H9 (cell line): ENCODE results near the gene ARL4D. TPM values are rescaled to one million over a fixed set of nuclear protein-coding genes. Genes with fewer than 3 reads are reported as not detected.

Experiments
- DNase-seq: peaks from one replicate; pipeline ENCODE4 v3.0.0-alpha.2; 2017
- H2AFZ ChIP-seq: one replicate; pipeline ENCODE4 v1.6.1; 2013; ENCODE audit warnings: mild to moderate bottlenecking, low read length, control low read depth, moderate library complexity
- H2AK5ac ChIP-seq: 2 replicates; pipeline ENCODE4 v1.6.1; 2013; ENCODE audit warnings: low read length, control low read depth, mixed read lengths; ENCODE audit not compliant: insufficient read length
- H2BK120ac ChIP-seq: one replicate; pipeline ENCODE4 v1.6.1; 2013; ENCODE audit warnings: low read depth, mild to moderate bottlenecking, low read length, control low read depth, inconsistent platforms; ENCODE audit not compliant: poor library complexity, severe bottlenecking
- H2BK12ac ChIP-seq: 2 replicates; pipeline ENCODE4 v1.6.1; 2013; ENCODE audit warnings: low read length, control low read depth, mixed read lengths, low read depth; ENCODE audit not compliant: insufficient read length
- H2BK15ac ChIP-seq: 2 replicates; pipeline ENCODE4 v1.6.1; 2013; ENCODE audit warnings: low read depth, low read length, control low read depth
- H2BK20ac ChIP-seq: one replicate; pipeline ENCODE4 v1.6.1; 2013; ENCODE audit warnings: low read depth, mild to moderate bottlenecking, low read length, control low read depth, inconsistent platforms; ENCODE audit not compliant: poor library complexity, severe bottlenecking
- H2BK5ac ChIP-seq: 2 replicates; pipeline ENCODE4 v1.6.1; 2013; ENCODE audit warnings: low read length, control low read depth, mixed read lengths; ENCODE audit not compliant: insufficient read length
- H3K14ac ChIP-seq: 2 replicates; pipeline ENCODE4 v1.6.1; 2013; ENCODE audit warnings: low read length, control low read depth; ENCODE audit not compliant: insufficient read depth
- H3K18ac ChIP-seq: 2 replicates; pipeline ENCODE4 v1.6.1; 2013; ENCODE audit warnings: low read depth, mild to moderate bottlenecking, mixed read lengths, low read length, control low read depth; ENCODE audit not compliant: insufficient read length
- H3K23ac ChIP-seq: 2 replicates; pipeline ENCODE4 v1.6.1; 2013; ENCODE audit warnings: low read length, control low read depth, mixed read lengths, low read depth; ENCODE audit not compliant: insufficient read length
- H3K23me2 ChIP-seq: 2 replicates; pipeline ENCODE4 v1.6.1; 2013; ENCODE audit warnings: low read depth, mild to moderate bottlenecking, mixed read lengths, low read length, control low read depth; ENCODE audit not compliant: insufficient read length, poor library complexity, severe bottlenecking
- H3K27ac ChIP-seq: 2 replicates; pipeline ENCODE4 v1.5.1; 2013; ENCODE audit warnings: low read length, control low read depth, mixed read lengths, low read depth; ENCODE audit not compliant: insufficient read length
- H3K27me3 ChIP-seq: 2 replicates; pipeline ENCODE4 v1.6.1; 2013; ENCODE audit warnings: low read length, control low read depth, inconsistent platforms; ENCODE audit not compliant: insufficient read depth
- H3K4ac ChIP-seq: 2 replicates; pipeline ENCODE4 v1.6.1; 2013; ENCODE audit warnings: low read depth, mild to moderate bottlenecking, control low read depth, inconsistent platforms, low read length, moderate library complexity
- H3K4me1 ChIP-seq: 2 replicates; pipeline ENCODE4 v1.6.1; 2013; ENCODE audit warnings: low read length, control low read depth, inconsistent platforms; ENCODE audit not compliant: insufficient read depth
- H3K4me2 ChIP-seq: 2 replicates; pipeline ENCODE4 v1.6.1; 2013; ENCODE audit warnings: low read length, control low read depth, mixed read lengths; ENCODE audit not compliant: insufficient read length, insufficient read depth
- H3K56ac ChIP-seq: 2 replicates; pipeline ENCODE4 v1.6.1; 2013; ENCODE audit warnings: low read depth, mild to moderate bottlenecking, mixed read lengths, low read length, control low read depth; ENCODE audit not compliant: insufficient read length
- H3K79me1 ChIP-seq: 2 replicates; pipeline ENCODE4 v1.6.1; 2013; ENCODE audit warnings: low read depth, mild to moderate bottlenecking, moderate library complexity, low read length, control low read depth, inconsistent platforms; ENCODE audit not compliant: insufficient read depth, poor library complexity, severe bottlenecking
- H3K79me2 ChIP-seq: 2 replicates; pipeline ENCODE4 v1.6.1; 2013; ENCODE audit warnings: low read length, control low read depth, inconsistent platforms; ENCODE audit not compliant: insufficient read depth
- H3K9ac ChIP-seq: 2 replicates; pipeline ENCODE4 v1.6.1; 2013; ENCODE audit warnings: low read length, control low read depth, mixed read lengths; ENCODE audit not compliant: insufficient read length; ENCODE audit errors: extremely low read depth
- H3K9me3 ChIP-seq: one replicate; pipeline ENCODE4 v1.6.1; 2013; ENCODE audit warnings: low read depth, low read length, inconsistent platforms; ENCODE audit not compliant: control insufficient read depth
- H3T11ph ChIP-seq: one replicate; pipeline ENCODE4 v1.6.1; 2013; ENCODE audit warnings: mild to moderate bottlenecking, low read length, control low read depth, inconsistent platforms
- H4K20me1 ChIP-seq: one replicate; pipeline ENCODE4 v1.6.1; 2013; ENCODE audit not compliant: control insufficient read depth, insufficient read length, insufficient read depth
- H4K5ac ChIP-seq: 2 replicates; pipeline ENCODE4 v1.6.1; 2013; ENCODE audit warnings: low read depth, mild to moderate bottlenecking, mixed read lengths, low read length, control low read depth; ENCODE audit not compliant: insufficient read length
- H4K8ac ChIP-seq: replicated peaks from 2 replicates; pipeline ENCODE4 v1.6.1; 2013; ENCODE audit warnings: low read length, control low read depth, mixed read lengths, low read depth; ENCODE audit not compliant: insufficient read length
- H4K91ac ChIP-seq: 2 replicates; pipeline ENCODE4 v1.6.1; 2013; ENCODE audit warnings: low read depth, mild to moderate bottlenecking, moderate library complexity, mixed read lengths, low read length, control low read depth; ENCODE audit not compliant: insufficient read length
- H3K27ac Mint-ChIP-seq, 3 experiments: 2 replicates in 2 of 3; 3 replicates in 1 of 3; pipeline ENCODE4 v1.8.0; 2020 to 2021; ENCODE audit warnings: mixed read lengths in 3 of 3, mild to moderate bottlenecking in 1 of 3, moderate library complexity in 1 of 3
- H3K27me3 Mint-ChIP-seq: 2 replicates; pipeline ENCODE4 v1.8.0; 2021; ENCODE audit warnings: low read depth, mild to moderate bottlenecking, moderate library complexity, mixed read lengths
- H3K36me3 Mint-ChIP-seq, 3 experiments: 2 replicates in 2 of 3; 3 replicates in 1 of 3; pipeline ENCODE4 v1.8.0; 2020 to 2021; ENCODE audit warnings: low read depth in 3 of 3, mixed read lengths in 3 of 3; ENCODE audit not compliant: insufficient read depth in 1 of 3
- H3K4me1 Mint-ChIP-seq, 2 experiments: 2 replicates each; pipeline ENCODE4 v1.8.0; 2020; ENCODE audit warnings: mixed read lengths in 2 of 2
- H3K4me3 Mint-ChIP-seq, 2 experiments: 2 replicates in 1 of 2; 3 replicates in 1 of 2; pipeline ENCODE4 v1.8.0; 2020 to 2021; ENCODE audit warnings: mild to moderate bottlenecking in 2 of 2, mixed read lengths in 2 of 2, moderate library complexity in 1 of 2
- H3K9me3 Mint-ChIP-seq, 2 experiments: 2 replicates in 1 of 2; 3 replicates in 1 of 2; pipeline ENCODE4 v1.8.0; 2020; ENCODE audit warnings: mild to moderate bottlenecking in 2 of 2, mixed read lengths in 2 of 2, moderate library complexity in 1 of 2
- CTCF ChIP-seq: fragments of 200-600 bp; sonication (generic); conservative IDR thresholded peaks from 3 replicates; pipeline ENCODE4 v1.8.0; 2021; ENCODE audit warnings: antibody characterized with exemption, mild to moderate bottlenecking
- WGBS: extraction: QIAGEN DNeasy Blood & Tissue Kit; methylation state at CpG from one replicate; pipeline ENCODE4 v1.1.7; 2013; ENCODE audit warnings: missing lambda C conversion rate, low lambda C conversion rate, mixed read lengths; ENCODE audit not compliant: insufficient read length; ENCODE audit errors: extremely low coverage; 5-methylcytosine and 5-hydroxymethylcytosine counted together
- total RNA-seq: library from RNA; stranded (reverse); gene quantifications from 2 replicates; pipeline ENCODE4 v1.2.1, GENCODE V29; 2021

The ARL4D gene
- total RNA-seq, 1 experiment from 2014 or later = 6.2 TPM

- TF ChIP-seq CTCF = no peak
- Histone ChIP-seq H2BK5ac (no peak overlapping the region), H3K56ac (no peak overlapping the region), H4K91ac (no peak overlapping the region), H3K79me1 (no peaks in the 10 kb centered on the region), H3K79me2 (no peaks in the 10 kb centered on the region), H3K4ac (no peak overlapping the region), H2BK120ac (no peak overlapping the region), H3K4me1 (peaks cover 2% of the 10 kb centered on the region; the same call in 1 of the 2 replicates), H4K5ac (no peak overlapping the region), H2BK15ac (no peak overlapping the region), H3K4me2 (no peak overlapping the region), H2BK12ac (no peak overlapping the region), H3K9ac (no peak overlapping the region), H4K8ac (no peak overlapping the region), H2AK5ac (no peak overlapping the region), H2AFZ (peak overlapping the region; percentile 37), H2BK20ac (no peak overlapping the region), H3K14ac (no peak overlapping the region), H3K27me3 (no peaks in the 10 kb centered on the region), H3T11ph (no peak overlapping the region), H3K23ac (no peak overlapping the region), H3K18ac (no peak overlapping the region), H4K20me1 (no peaks in the 10 kb centered on the region), H3K27ac (no peak overlapping the region), H3K9me3 (no peaks in the 10 kb centered on the region), H3K23me2 (no peaks in the 10 kb centered on the region)
- DNase-seq = peak; percentile 47
- no CpG with 5 or more reads among the region's 1 CpG for WGBS
- Mint-ChIP-seq H3K4me1 (peaks cover 9 to 11% of the 10 kb centered on the region in 2 experiments), H3K4me3 (no peak overlapping the region), H3K27ac (peak overlapping the region in 2 of 3 experiments; percentile 26 to 57; a peak in 2 of 7 replicates), H3K36me3 (no peaks in the 10 kb centered on the region), H3K27me3 (peaks cover 3% of the 10 kb centered on the region; the same call in 1 of the 2 replicates), H3K9me3 (no peaks in the 10 kb centered on the region)
Measured at GRCh38 chr17:43439041-43439440, 40.2 kb downstream of the ARL4D start.
